NB4 (cell line): ENCODE data around the gene CEMIP2.

ENCODE experiments used
- DNase-seq: peaks from one replicate; pipeline ENCODE4 v3.0.0; 2010; ENCODE audit warnings: low read depth
- H3K4me3 ChIP-seq: one replicate; pipeline ENCODE4 v1.5.1; 2011; ENCODE audit warnings: mild to moderate bottlenecking, low read depth, low read length, moderate library complexity
- MYC ChIP-seq: IDR thresholded peaks from 2 replicates; pipeline ENCODE4 v1.6.1; 2011; ENCODE audit warnings: low read depth, low read length
- POLR2A ChIP-seq: IDR thresholded peaks from 2 replicates; pipeline ENCODE4 v1.6.1; 2011; ENCODE audit warnings: mild to moderate bottlenecking; ENCODE audit not compliant: insufficient read length; ENCODE audit errors: extremely low read depth
- TF ChIP-seq, protein P1 (sequence below): IDR thresholded peaks from 2 replicates; pipeline ENCODE4 v1.6.1; 2011; ENCODE audit warnings: low read depth, low read length
- TF ChIP-seq, protein P2 (sequence below): IDR thresholded peaks from one replicate; pipeline ENCODE4 v1.5.1; 2012; ENCODE audit warnings: low read depth, low read length

The CEMIP2 gene

DNA sequence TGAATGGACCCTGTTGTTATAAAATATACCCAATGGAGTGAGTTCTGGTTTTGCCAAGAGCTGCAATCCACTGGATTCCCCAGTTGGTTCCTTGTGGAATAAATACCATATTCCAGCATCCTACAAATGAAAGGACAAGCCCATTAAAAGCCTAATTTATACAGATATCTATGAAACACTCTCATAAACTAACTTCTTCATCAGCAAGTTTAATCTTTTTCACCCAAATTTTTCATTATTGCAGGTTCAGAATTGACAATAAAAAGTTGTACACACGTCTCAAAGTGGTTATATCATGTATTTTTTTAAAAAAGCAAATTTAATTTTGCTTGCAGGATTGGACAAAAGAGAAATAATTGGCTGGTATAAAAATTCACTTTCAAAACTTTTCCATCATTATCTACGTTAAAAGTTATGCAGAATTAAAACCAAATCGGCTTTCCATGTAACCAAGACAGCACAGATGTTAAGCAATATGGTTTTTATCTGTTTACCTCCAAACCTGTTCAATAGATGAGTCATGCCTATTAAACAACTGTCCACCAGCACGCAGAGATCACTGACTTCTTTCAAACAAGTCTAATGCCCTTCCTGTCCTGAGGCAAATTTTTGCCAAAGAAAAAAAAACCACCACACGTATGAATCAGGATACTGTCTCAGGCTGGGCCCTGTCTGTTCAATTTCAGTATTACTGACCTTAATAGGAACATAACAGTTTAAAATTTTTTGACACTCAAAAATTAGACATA is 42.5 kb downstream of the CEMIP2 start:
- no peak overlapping the region for H3K4me3 ChIP-seq
- DNase-seq: no peak

DNA sequence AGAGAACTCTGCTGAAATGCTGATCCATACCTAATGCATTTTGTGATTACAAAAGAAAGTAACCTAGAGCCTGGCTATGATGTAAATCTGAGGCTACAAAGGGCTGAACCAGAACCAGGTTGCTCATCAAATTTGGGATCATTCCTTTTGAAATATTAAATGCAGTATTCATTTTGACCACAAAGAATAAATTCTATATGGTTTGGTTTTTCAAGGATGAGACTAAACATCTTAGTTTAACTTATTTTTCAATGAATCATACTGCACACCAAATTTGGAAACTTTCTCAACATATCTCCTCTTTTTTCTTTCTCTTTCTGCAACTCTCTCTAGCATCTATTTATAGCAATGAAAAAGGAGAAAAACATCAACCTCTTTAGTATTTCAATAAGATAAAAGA is 46.5 kb downstream of the CEMIP2 start:
- H3K4me3 ChIP-seq: no peak overlapping the region
- DNase-seq: no peak
- TF ChIP-seq POLR2A (no peak), MYC (no peak)
- TF ChIP-seq, protein P1, sequence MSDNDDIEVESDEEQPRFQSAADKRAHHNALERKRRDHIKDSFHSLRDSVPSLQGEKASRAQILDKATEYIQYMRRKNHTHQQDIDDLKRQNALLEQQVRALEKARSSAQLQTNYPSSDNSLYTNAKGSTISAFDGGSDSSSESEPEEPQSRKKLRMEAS: no peak
- TF ChIP-seq, protein P2, sequence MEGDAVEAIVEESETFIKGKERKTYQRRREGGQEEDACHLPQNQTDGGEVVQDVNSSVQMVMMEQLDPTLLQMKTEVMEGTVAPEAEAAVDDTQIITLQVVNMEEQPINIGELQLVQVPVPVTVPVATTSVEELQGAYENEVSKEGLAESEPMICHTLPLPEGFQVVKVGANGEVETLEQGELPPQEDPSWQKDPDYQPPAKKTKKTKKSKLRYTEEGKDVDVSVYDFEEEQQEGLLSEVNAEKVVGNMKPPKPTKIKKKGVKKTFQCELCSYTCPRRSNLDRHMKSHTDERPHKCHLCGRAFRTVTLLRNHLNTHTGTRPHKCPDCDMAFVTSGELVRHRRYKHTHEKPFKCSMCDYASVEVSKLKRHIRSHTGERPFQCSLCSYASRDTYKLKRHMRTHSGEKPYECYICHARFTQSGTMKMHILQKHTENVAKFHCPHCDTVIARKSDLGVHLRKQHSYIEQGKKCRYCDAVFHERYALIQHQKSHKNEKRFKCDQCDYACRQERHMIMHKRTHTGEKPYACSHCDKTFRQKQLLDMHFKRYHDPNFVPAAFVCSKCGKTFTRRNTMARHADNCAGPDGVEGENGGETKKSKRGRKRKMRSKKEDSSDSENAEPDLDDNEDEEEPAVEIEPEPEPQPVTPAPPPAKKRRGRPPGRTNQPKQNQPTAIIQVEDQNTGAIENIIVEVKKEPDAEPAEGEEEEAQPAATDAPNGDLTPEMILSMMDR: no peak

More for the DNA sequence above, 42.5 kb downstream of the CEMIP2 start:
- TF ChIP-seq, protein P1: no peak
- TF ChIP-seq, protein P2: no peak
- no peak for TF ChIP-seq MYC

DNA sequence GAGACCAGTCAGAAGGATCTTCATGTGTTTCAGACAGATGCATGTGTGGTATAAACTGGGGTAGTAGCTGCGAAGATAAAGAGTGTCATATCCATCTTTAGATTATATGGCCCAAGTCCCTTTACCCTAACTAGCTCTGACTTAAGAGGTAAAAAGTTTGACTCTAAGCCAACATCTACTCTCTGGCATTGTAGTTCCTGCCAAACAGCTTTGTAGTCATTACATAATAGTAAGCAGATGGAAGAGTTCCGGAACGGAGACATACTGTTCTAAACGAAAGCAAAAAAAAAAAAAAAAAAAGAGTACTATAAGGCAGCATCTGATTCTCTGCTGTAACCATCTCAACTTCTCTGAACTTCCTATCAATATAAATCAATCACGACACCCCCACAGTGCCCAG is 48.8 kb downstream of the CEMIP2 start:
- H3K4me3 ChIP-seq: no peak overlapping the region
- TF ChIP-seq POLR2A (no peak), MYC (no peak)
- TF ChIP-seq, protein P2: no peak
- TF ChIP-seq, protein P1: no peak
- DNase-seq: no peak

DNA sequence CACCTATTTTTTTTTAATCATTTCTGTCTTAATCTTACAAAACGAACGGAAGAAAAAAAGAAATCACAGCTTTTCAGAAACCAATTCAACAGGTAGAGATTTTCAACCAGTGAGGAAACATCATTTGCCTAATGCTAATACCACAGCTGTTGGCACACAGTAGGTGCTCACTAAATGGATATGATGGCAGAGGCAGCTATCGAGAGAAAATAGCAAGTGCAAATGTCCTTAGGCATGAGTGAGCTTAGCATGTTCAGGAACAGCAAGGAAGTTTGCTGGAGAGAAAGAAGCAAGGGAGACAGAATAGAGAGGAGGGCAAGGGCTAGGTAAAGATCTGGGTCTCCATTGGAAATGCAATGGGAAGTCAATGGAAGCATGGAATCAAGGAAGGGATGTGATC is 49.2 kb downstream of the CEMIP2 start:
- TF ChIP-seq, protein P2: no peak
- TF ChIP-seq POLR2A: no peak
- TF ChIP-seq, protein P1: no peak
- no peak for TF ChIP-seq MYC

DNA sequence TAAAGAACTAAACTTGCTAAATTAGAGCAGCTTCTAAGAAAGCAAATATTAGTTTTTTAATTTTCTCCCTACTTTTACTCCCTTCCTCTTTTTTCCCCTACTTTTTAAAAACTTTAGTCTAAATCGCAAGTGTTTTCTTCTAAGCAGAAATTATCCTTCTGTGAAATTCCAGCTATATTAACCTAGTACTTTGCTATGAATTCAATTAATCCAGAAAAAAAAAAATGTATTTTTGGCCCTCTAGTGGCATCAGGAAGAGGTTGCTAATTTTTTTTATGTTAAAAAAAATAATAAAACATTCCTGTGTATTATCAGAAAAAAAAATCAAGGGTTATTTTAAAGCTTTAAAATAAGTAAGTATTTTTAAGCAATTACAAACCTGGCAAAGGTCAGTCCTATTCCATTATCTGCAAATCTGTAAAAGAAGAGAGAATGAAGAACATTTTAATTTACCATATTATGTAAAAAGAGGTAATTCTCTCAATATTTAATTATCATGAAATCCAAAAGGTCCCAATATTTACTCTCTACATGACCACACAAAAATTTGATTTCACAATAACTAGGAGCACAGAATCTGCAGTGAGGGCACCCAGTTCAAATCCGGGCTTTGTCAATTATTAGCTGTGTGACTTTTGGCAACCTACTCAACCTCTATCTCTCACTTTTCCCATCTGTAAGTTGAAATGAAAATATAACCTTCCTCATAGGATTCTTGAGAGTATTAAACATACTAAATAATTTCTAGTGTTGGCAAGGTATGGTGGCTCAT is 52.0 kb downstream of the CEMIP2 start:
- H3K4me3 ChIP-seq: no peak overlapping the region
- TF ChIP-seq POLR2A (no peak), MYC (no peak)
- TF ChIP-seq, protein P1: no peak
- TF ChIP-seq, protein P2: no peak
- DNase-seq: peak; percentile 1

More for the DNA sequence above, 49.2 kb downstream of the CEMIP2 start:
- H3K4me3 ChIP-seq: no peak overlapping the region
- no peak for DNase-seq
